ENCODE data around the gene PFDN6. TPM values are rescaled to one million over a fixed set of nuclear protein-coding genes. Genes with fewer than 3 reads are reported as not detected.

PFDN6 gene
- total and polyA plus RNA-seq, 2 of the 13 experiments (the other 11 are each of a cell fraction or from before 2014, with no cell fraction given): 75.5 to 87.0 TPM

DNA sequence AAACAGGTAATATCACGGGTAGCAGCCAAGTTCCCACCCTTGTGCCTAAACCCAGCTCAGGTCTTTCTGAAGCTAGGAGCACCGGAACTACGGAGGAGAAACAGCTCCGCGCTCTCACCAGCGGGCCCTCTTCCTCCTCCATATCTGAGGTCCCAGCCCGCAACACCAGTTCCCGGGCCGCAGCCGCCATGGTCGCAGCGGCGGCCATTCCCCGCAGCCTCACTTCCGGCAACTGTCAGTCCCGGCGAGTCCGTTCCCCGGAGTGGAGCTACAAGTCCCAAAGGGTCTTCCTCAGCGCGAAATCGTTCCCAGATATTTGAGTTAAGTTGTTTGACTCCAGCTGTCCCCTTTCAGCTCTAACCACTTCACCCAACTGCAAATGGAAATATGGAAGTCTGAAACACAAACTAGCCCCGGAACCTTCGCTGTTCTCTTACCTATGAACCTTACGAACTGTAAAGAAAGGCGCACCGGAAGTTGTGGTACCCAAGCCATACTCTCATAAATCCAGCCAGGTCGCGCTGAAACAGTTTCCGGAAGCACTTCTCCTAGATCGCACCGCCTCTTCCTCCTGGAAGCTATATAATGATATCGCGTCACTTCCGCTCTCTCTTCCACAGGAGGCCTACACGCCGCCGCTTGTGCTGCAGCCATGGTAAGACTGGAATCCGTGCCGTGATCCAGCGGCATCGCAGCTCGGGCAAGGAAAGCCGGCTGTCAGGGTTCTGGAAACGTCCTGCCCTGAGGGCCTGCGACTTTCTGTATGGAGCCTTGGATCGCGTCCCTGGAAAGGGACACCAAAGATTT lies 17.7 kb upstream of the PFDN6 start, which contains the start of the genes RPS18 and VPS52:
Gene RPS18, plus strand, starts transcription at position 608 of the 807 bp plus-strand sequence. Its CDS starts 45 bp downstream, at position 653.
Gene VPS52, minus strand, starts transcription at position 409 of the 807 bp plus-strand sequence. Its CDS starts 201 bp downstream, at position 208.
- peaks cover 33% of the 10 kb centered on the region for H4K20me1 ChIP-seq (ENCODE audit: insufficient read depth, low read length)
- FAIRE-seq (peak; percentile 97), ATAC-seq (peak; percentile 92), DNase-seq (ENCODE audit: low spot score) (peak; percentile 100)
- 2% methylated on average over 36 of the region's 48 CpGs for WGBS (ENCODE audit: low lambda C conversion rate)
- H2AFZ ChIP-seq (ENCODE audit: low read length): peak within 1 kb of the TSS; percentile 99
- H3K4me1 ChIP-seq (ENCODE audit: insufficient read depth, low read length): peaks cover 48% of the 10 kb centered on the region
- in situ Hi-C loops (cut with HindIII; ENCODE audit: extremely low pct_ligation_motif_present, low pct_unique_long_range_greater_than_20kb): no loop called here
- H3K9ac ChIP-seq (ENCODE audit: insufficient read depth, low read depth, low read length): peak within 1 kb of the TSS; percentile 95
- H3K36me3 ChIP-seq (replicated peaks in 1 of 2; ENCODE audit: control insufficient read depth in 1 of 2, insufficient read depth in 2 of 2, low read length in 2 of 2): peaks cover 30 to 61% of the 10 kb centered on the region in 2 experiments
- ChIA-PET POLR2A (interaction anchor here (0.7 to 3.9 kb wide), 32 partner anchors 9 to 1094 kb away, joined by 3 to 94 read pairs (median 7); partner anchors contain the start of genes CUTA, HSD17B8, PFDN6 and PHF1), CTCF (ENCODE audit: low intra/inter-chr PET ratio, low total read pairs) (interaction anchor here (0.8 kb wide), 1 partner anchor 8 kb away, joined by 3 read pairs; no protein-coding TSS in a partner anchor)
- peak within 1 kb of the TSS; percentile 89 for H3K4me2 ChIP-seq (ENCODE audit: low read depth, low read length)
- no peaks in the 10 kb centered on the region for H3K9me3 ChIP-seq (ENCODE audit: low read length)
- BruUV-seq (replicated peaks): no TSS peak
- peak within 1 kb of the TSS; percentile 95 for H3K27ac ChIP-seq (ENCODE audit: extremely low read length, insufficient read depth, low read length)
- intact Hi-C loops (cut with micrococcal nuclease; ENCODE audit: unreplicated experiment): loop anchor here (1.0 to 5.0 kb wide), 2 partner anchors 41 to 70 kb away; partner anchors contain the start of gene TAPBP
- H3K4me3 ChIP-seq (replicated peaks in 1 of 3; ENCODE audit: insufficient read depth in 1 of 3, low read depth in 2 of 3, low read length in 3 of 3): peak within 1 kb of the TSS; percentile 75 to 89 (median 82)
- H3K27me3 ChIP-seq (ENCODE audit: control insufficient read depth in 1 of 2, insufficient read depth in 2 of 2, low read length in 2 of 2): no peaks in the 10 kb centered on the region; a peak in 1 of 5 replicates
- H3K79me2 ChIP-seq (ENCODE audit: insufficient read depth, low read length): peaks cover 46% of the 10 kb centered on the region
- peak; percentile 92; the same call in 1 of the 2 replicates for TF ChIP-seq ZNF44 (CRISPR knock-in tag; IDR thresholded peaks at IDR 0.05)
- TF ChIP-seq ZSCAN29 (CRISPR knock-in tag; conservative IDR thresholded peaks at IDR 0.05): peak; percentile 74; the same call in 1 of the 2 replicates
- TF ChIP-seq HHEX (CRISPR knock-in tag; IDR thresholded peaks at IDR 0.05): 0 out of 2 replicates have a peak, but pooled peaks have one; percentile 20
- no peak for TF ChIP-seq NPAS2 (CRISPR knock-in tag; IDR thresholded peaks at IDR 0.05; ENCODE audit: borderline replicate concordance)
- TF ChIP-seq, protein P1, sequence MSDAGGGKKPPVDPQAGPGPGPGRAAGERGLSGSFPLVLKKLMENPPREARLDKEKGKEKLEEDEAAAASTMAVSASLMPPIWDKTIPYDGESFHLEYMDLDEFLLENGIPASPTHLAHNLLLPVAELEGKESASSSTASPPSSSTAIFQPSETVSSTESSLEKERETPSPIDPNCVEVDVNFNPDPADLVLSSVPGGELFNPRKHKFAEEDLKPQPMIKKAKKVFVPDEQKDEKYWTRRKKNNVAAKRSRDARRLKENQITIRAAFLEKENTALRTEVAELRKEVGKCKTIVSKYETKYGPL (CRISPR knock-in tag; IDR thresholded peaks at IDR 0.05): peak; percentile 81
- TF ChIP-seq, protein P2, sequence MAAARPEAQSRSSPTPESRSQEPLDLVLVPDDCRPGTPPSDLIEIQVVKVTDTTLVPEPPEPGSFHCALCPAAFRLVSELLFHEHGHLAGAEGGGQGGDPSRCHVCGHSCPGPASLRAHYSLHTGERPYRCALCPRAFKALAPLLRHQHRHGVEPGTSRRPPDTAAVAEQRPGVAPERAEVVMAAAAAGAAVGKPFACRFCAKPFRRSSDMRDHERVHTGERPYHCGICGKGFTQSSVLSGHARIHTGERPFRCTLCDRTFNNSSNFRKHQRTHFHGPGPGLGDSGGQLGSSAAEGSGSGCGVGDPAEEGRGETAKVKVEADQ (CRISPR knock-in tag; IDR thresholded peaks at IDR 0.05; ENCODE audit: borderline replicate concordance): peak; percentile 84
- TF ChIP-seq TP53 (CRISPR knock-in tag; conservative IDR thresholded peaks at IDR 0.05): 0 out of 2 replicates have a peak, but pooled peaks have one; percentile 43
- peak; percentile 28; the same call in 1 of the 2 replicates for TF ChIP-seq ZNF121 (CRISPR knock-in tag; IDR thresholded peaks at IDR 0.05)
- peak in 1 of 2 experiments; percentile 10; a peak in 1 of 4 replicates for TF ChIP-seq EP300 (IDR thresholded peaks at IDR 0.05; ENCODE audit: low read depth in 2 of 2, low read length in 2 of 2)
- TF ChIP-seq EP300 (CRISPR knock-in tag; IDR thresholded peaks at IDR 0.05; ENCODE audit: borderline replicate concordance): peak; percentile 35; the same call in 1 of the 2 replicates
- TF ChIP-seq BRCA1 (CRISPR knock-in tag; IDR thresholded peaks at IDR 0.05): peak; percentile 85
- TF ChIP-seq, protein P3, sequence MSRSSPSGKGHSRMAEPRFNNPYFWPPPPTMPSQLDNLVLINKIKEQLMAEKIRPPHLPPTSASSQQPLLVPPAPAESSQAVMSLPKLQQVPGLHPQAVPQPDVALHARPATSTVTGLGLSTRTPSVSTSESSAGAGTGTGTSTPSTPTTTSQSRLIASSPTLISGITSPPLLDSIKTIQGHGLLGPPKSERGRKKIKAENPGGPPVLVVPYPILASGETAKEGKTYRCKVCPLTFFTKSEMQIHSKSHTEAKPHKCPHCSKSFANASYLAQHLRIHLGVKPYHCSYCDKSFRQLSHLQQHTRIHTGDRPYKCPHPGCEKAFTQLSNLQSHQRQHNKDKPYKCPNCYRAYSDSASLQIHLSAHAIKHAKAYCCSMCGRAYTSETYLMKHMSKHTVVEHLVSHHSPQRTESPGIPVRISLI (CRISPR knock-in tag; IDR thresholded peaks at IDR 0.05; ENCODE audit: borderline replicate concordance): peak; percentile 56; the same call in 1 of the 2 replicates
- peak in 1 of 2 experiments; percentile 95; a peak in 2 of 4 replicates for TF ChIP-seq KLF16 (CRISPR knock-in tag; IDR thresholded peaks at IDR 0.05)
- TF ChIP-seq NFE2 (CRISPR knock-in tag; IDR thresholded peaks at IDR 0.05): no peak; the same call in 1 of the 2 replicates
- TF ChIP-seq, protein P4, sequence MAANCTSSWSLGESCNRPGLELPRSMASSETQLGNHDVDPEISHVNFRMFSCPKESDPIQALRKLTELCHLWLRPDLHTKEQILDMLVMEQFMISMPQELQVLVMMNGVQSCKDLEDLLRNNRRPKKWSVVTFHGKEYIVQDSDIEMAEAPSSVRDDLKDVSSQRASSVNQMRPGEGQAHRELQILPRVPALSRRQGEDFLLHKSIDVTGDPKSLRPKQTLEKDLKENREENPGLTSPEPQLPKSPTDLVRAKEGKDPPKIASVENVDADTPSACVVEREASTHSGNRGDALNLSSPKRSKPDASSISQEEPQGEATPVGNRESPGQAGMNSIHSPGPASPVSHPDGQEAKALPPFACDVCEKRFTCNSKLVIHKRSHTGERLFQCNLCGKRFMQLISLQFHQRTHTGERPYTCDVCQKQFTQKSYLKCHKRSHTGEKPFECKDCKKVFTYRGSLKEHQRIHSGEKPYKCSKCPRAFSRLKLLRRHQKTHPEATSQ (CRISPR knock-in tag; IDR thresholded peaks at IDR 0.05; ENCODE audit: borderline replicate concordance): peak; percentile 85
- TF ChIP-seq, protein P5, sequence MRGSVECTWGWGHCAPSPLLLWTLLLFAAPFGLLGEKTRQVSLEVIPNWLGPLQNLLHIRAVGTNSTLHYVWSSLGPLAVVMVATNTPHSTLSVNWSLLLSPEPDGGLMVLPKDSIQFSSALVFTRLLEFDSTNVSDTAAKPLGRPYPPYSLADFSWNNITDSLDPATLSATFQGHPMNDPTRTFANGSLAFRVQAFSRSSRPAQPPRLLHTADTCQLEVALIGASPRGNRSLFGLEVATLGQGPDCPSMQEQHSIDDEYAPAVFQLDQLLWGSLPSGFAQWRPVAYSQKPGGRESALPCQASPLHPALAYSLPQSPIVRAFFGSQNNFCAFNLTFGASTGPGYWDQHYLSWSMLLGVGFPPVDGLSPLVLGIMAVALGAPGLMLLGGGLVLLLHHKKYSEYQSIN (CRISPR knock-in tag; IDR thresholded peaks at IDR 0.05; ENCODE audit: borderline replicate concordance): no peak
